ENCODE results near the gene CALML3. TPM values are rescaled to one million over a fixed set of nuclear protein-coding genes. Genes with fewer than 3 reads are reported as not detected.

CALML3 gene
- total and polyA plus RNA-seq, 2 of the 13 experiments (the other 11 are each of a cell fraction or from before 2014, with no cell fraction given): not detected

- peak; percentile 39; the same call in 1 of the 2 replicates for TF ChIP-seq ZNF670 (CRISPR knock-in tag; IDR thresholded peaks at IDR 0.05; ENCODE audit: borderline replicate concordance)
- TF ChIP-seq ASH2L (IDR thresholded peaks at IDR 0.05; ENCODE audit: insufficient read length, low read depth, low read length): peak; percentile 45
- peak; percentile 61; the same call in 1 of the 2 replicates for TF ChIP-seq ZNF281 (CRISPR knock-in tag; IDR thresholded peaks at IDR 0.05; ENCODE audit: borderline replicate concordance)
- TF ChIP-seq ZNF264 (CRISPR knock-in tag; IDR thresholded peaks at IDR 0.05): peak; percentile 31; the same call in 1 of the 2 replicates
- no peak; the same call in 1 of the 2 replicates for TF ChIP-seq MAZ (IDR thresholded peaks at IDR 0.05; ENCODE audit: borderline replicate concordance, low read depth, low read length)
- peak; percentile 48; the same call in 1 of the 2 replicates for TF ChIP-seq MAZ (CRISPR knock-in tag; IDR thresholded peaks at IDR 0.05; ENCODE audit: low read depth)
- peak; percentile 19; the same call in 1 of the 2 replicates for TF ChIP-seq PITX1 (CRISPR knock-in tag; IDR thresholded peaks at IDR 0.05)
- 0 out of 2 replicates have a peak, but pooled peaks have one; percentile 57 for TF ChIP-seq ISX (CRISPR knock-in tag; conservative IDR thresholded peaks at IDR 0.05)
- TF ChIP-seq, protein P1, sequence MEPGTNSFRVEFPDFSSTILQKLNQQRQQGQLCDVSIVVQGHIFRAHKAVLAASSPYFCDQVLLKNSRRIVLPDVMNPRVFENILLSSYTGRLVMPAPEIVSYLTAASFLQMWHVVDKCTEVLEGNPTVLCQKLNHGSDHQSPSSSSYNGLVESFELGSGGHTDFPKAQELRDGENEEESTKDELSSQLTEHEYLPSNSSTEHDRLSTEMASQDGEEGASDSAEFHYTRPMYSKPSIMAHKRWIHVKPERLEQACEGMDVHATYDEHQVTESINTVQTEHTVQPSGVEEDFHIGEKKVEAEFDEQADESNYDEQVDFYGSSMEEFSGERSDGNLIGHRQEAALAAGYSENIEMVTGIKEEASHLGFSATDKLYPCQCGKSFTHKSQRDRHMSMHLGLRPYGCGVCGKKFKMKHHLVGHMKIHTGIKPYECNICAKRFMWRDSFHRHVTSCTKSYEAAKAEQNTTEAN (CRISPR knock-in tag; conservative IDR thresholded peaks at IDR 0.05): no peak
- no peak for TF ChIP-seq ZHX2 (IDR thresholded peaks at IDR 0.05; ENCODE audit: low read depth)
- 0 out of 2 replicates have a peak, but pooled peaks have one; percentile 31 for TF ChIP-seq ZHX2 (CRISPR knock-in tag; IDR thresholded peaks at IDR 0.05; ENCODE audit: borderline replicate concordance)
- peak; percentile 22; the same call in 1 of the 2 replicates for TF ChIP-seq PPARG (CRISPR knock-in tag; conservative IDR thresholded peaks at IDR 0.05)
- TF ChIP-seq ATM (IDR thresholded peaks at IDR 0.05; ENCODE audit: borderline replicate concordance): no peak
- TF ChIP-seq, protein P2, sequence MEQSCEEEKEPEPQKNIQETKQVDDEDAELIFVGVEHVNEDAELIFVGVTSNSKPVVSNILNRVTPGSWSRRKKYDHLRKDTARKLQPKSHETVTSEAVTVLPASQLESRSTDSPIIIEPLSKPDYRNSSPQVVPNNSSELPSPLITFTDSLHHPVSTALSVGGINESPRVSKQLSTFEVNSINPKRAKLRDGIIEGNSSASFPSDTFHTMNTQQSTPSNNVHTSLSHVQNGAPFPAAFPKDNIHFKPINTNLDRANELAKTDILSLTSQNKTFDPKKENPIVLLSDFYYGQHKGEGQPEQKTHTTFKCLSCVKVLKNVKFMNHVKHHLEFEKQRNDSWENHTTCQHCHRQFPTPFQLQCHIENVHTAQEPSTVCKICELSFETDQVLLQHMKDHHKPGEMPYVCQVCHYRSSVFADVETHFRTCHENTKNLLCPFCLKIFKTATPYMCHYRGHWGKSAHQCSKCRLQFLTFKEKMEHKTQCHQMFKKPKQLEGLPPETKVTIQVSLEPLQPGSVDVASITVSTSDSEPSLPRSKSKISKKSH (CRISPR knock-in tag; IDR thresholded peaks at IDR 0.05; ENCODE audit: borderline replicate concordance): 0 out of 2 replicates have a peak, but pooled peaks have one; percentile 45
- TF ChIP-seq ZFP36L2 (CRISPR knock-in tag; IDR thresholded peaks at IDR 0.05): no peak
- no peak for TF ChIP-seq RCOR2 (CRISPR knock-in tag; IDR thresholded peaks at IDR 0.05)
- TF ChIP-seq ZNF230 (CRISPR knock-in tag; IDR thresholded peaks at IDR 0.05): peak; percentile 0; the same call in 1 of the 2 replicates
Observed at GRCh38 chr10:5547931-5548660, 23.3 kb downstream of the CALML3 start (continued).

All from HepG2 (cell line).